A673 (cell line): ENCODE data around the gene ZNF584.

Source experiments
- EZH2 ChIP-seq: fragments of 200-600 bp; sonication (generic); IDR thresholded peaks from 2 replicates; pipeline ENCODE4 v1.6.1; 2017; ENCODE audit warnings: borderline replicate concordance, low read depth, mild to moderate bottlenecking, mixed read lengths, antibody characterized with exemption, low read length; ENCODE audit not compliant: poor library complexity, severe bottlenecking
- TF ChIP-seq, protein P1 (sequence below): fragments of 300-800, 200-600 bp; sonication (generic); conservative IDR thresholded peaks from 2 replicates; pipeline ENCODE4 v1.5.1; 2017; ENCODE audit warnings: low read depth, mild to moderate bottlenecking, antibody characterized with exemption, low read length, moderate library complexity, mixed read lengths

GRCh38 chr19:58408152-58409009 is at the start of gene ZNF584:
- TF ChIP-seq, protein P1, sequence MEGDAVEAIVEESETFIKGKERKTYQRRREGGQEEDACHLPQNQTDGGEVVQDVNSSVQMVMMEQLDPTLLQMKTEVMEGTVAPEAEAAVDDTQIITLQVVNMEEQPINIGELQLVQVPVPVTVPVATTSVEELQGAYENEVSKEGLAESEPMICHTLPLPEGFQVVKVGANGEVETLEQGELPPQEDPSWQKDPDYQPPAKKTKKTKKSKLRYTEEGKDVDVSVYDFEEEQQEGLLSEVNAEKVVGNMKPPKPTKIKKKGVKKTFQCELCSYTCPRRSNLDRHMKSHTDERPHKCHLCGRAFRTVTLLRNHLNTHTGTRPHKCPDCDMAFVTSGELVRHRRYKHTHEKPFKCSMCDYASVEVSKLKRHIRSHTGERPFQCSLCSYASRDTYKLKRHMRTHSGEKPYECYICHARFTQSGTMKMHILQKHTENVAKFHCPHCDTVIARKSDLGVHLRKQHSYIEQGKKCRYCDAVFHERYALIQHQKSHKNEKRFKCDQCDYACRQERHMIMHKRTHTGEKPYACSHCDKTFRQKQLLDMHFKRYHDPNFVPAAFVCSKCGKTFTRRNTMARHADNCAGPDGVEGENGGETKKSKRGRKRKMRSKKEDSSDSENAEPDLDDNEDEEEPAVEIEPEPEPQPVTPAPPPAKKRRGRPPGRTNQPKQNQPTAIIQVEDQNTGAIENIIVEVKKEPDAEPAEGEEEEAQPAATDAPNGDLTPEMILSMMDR: no peak; the same call in 1 of the 2 replicates
- no peak for TF ChIP-seq EZH2
